ENCODE results near the gene RPS3.

DNA sequence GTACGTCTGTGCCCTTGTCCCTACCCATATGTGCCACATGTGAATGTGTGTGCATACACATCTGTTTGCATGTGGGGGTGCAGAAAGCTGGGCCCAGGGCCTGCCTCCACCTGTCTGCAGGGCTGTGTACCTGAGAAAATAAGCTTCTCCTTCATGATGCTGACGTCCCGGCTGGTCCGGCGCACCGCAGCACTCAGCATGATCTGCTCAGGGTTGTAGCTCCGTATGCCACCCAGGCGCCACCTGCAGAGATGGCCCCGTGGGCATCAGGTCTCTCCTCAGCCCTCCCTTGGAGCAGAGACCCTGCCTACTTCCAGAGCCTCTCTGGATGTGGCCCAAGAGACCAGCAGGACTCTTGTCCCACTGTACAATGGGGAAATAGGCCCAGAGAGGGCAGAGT, 37.5 kb downstream of the RPS3 start:
- TF ChIP-seq, protein P1, sequence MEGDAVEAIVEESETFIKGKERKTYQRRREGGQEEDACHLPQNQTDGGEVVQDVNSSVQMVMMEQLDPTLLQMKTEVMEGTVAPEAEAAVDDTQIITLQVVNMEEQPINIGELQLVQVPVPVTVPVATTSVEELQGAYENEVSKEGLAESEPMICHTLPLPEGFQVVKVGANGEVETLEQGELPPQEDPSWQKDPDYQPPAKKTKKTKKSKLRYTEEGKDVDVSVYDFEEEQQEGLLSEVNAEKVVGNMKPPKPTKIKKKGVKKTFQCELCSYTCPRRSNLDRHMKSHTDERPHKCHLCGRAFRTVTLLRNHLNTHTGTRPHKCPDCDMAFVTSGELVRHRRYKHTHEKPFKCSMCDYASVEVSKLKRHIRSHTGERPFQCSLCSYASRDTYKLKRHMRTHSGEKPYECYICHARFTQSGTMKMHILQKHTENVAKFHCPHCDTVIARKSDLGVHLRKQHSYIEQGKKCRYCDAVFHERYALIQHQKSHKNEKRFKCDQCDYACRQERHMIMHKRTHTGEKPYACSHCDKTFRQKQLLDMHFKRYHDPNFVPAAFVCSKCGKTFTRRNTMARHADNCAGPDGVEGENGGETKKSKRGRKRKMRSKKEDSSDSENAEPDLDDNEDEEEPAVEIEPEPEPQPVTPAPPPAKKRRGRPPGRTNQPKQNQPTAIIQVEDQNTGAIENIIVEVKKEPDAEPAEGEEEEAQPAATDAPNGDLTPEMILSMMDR (IDR thresholded peaks at IDR 0.05): no peak
- TF ChIP-seq POLR2A (IDR thresholded peaks at IDR 0.05): no peak
